HEK293 (cell line): ENCODE results near the gene ANO8.

ENCODE experiments used
- CTCF ChIA-PET: fragments of 350-600 bp; formaldehyde crosslinking; extraction: SDS; loops from one replicate; lab custom pipeline; 2021; ENCODE audit warnings: antibody characterized with exemption; lab: Yijun Ruan, JAX
- POLR2A ChIA-PET: fragments of 300-600 bp; formaldehyde crosslinking; extraction: SDS; loops from one replicate; lab custom pipeline; 2020; ENCODE audit warnings: antibody characterized with exemption, inconsistent platforms; lab: Yijun Ruan, JAX
- H3K27ac ChIP-seq: fragments of 200-500 bp; sonication (Bioruptor generic); 2 replicates; pipeline ENCODE4 v1.5.1; 2014; ENCODE audit warnings: low read depth, low read length, control low read depth, inconsistent platforms; ENCODE audit errors: extremely low read depth
- H3K36me3 ChIP-seq, 2 experiments: fragments of 200-500 bp in 1 of 2; sonication (Bioruptor generic) in 1 of 2; 1 replicate in 1 of 2; 2 replicates in 1 of 2; pipeline ENCODE4 v1.5.1; 2014 to 2017; ENCODE audit warnings: inconsistent platforms in 2 of 2, low read length in 2 of 2; ENCODE audit not compliant: control insufficient read depth in 2 of 2, insufficient read depth in 1 of 2
- H3K4me1 ChIP-seq: fragments of 200-500 bp; sonication (Bioruptor generic); 2 replicates; pipeline ENCODE4 v1.5.1; 2014; ENCODE audit warnings: mild to moderate bottlenecking, low read length, inconsistent platforms; ENCODE audit not compliant: control insufficient read depth, insufficient read depth
- H3K4me3 ChIP-seq: 2 replicates; pipeline ENCODE4 v1.5.1; 2011; ENCODE audit warnings: low read depth, mild to moderate bottlenecking, control low read depth, low read length, moderate library complexity
- H3K9me3 ChIP-seq: fragments of 200-500 bp; sonication (Bioruptor generic); 2 replicates; pipeline ENCODE4 v1.5.1; 2014; ENCODE audit warnings: low read depth, low read length, inconsistent platforms; ENCODE audit not compliant: control insufficient read depth, insufficient read depth
- KLF1 ChIP-seq: fragments of 450-650 bp; formaldehyde crosslinking; IDR thresholded peaks from 2 replicates; pipeline ENCODE4 v1.5.1; 2016; ENCODE audit warnings: missing biosample characterization, missing genetic modification characterization
- KLF10 ChIP-seq: fragments of 450-650 bp; IDR thresholded peaks from 2 replicates; pipeline ENCODE4 v1.5.1; 2018; ENCODE audit warnings: missing biosample characterization, mild to moderate bottlenecking, missing genetic modification characterization
- KLF8 ChIP-seq: fragments of 450-650 bp; formaldehyde crosslinking; IDR thresholded peaks from 2 replicates; pipeline ENCODE4 v1.5.1; 2016; ENCODE audit warnings: missing biosample characterization, missing genetic modification characterization
- PRDM4 ChIP-seq: fragments of 450-650 bp; formaldehyde crosslinking; IDR thresholded peaks from 2 replicates; pipeline ENCODE4 v1.5.1; 2017; ENCODE audit warnings: missing biosample characterization, missing genetic modification characterization
- SETDB1 ChIP-seq: IDR thresholded peaks from one replicate; pipeline ENCODE4 v1.6.1; 2017; ENCODE audit warnings: mild to moderate bottlenecking, low read length, moderate library complexity, mixed read lengths; ENCODE audit not compliant: insufficient read length
- TCF7L2 ChIP-seq: IDR thresholded peaks from 2 replicates; pipeline ENCODE4 v1.6.1; 2011; ENCODE audit warnings: low read depth, mild to moderate bottlenecking, inconsistent platforms, low read length, moderate library complexity, borderline replicate concordance
- WT1 ChIP-seq: fragments of 450-650 bp; formaldehyde crosslinking; IDR thresholded peaks from 2 replicates; pipeline ENCODE4 v1.5.1; 2016; ENCODE audit warnings: missing biosample characterization, missing genetic modification characterization
- ZBTB10 ChIP-seq: fragments of 450-650 bp; formaldehyde crosslinking; IDR thresholded peaks from 2 replicates; pipeline ENCODE4 v1.5.1; 2016; ENCODE audit warnings: missing biosample characterization, missing genetic modification characterization
- ZBTB17 ChIP-seq: fragments of 450-650 bp; formaldehyde crosslinking; IDR thresholded peaks from 2 replicates; pipeline ENCODE4 v1.5.1; 2016; ENCODE audit warnings: missing biosample characterization, missing genetic modification characterization
- ZBTB44 ChIP-seq: fragments of 450-650 bp; IDR thresholded peaks from 2 replicates; pipeline ENCODE4 v1.5.1; 2018; ENCODE audit warnings: missing biosample characterization, mild to moderate bottlenecking, missing genetic modification characterization
- ZNF121 ChIP-seq: fragments of 450-650 bp; formaldehyde crosslinking; IDR thresholded peaks from 2 replicates; pipeline ENCODE4 v1.5.1; 2016; ENCODE audit warnings: missing biosample characterization, missing genetic modification characterization
- ZNF18 ChIP-seq: fragments of 450-650 bp; formaldehyde crosslinking; IDR thresholded peaks from 2 replicates; pipeline ENCODE4 v1.5.1; 2016; ENCODE audit warnings: missing biosample characterization, missing genetic modification characterization
- ZNF292 ChIP-seq: fragments of 450-650 bp; formaldehyde crosslinking; IDR thresholded peaks from 2 replicates; pipeline ENCODE4 v1.5.1; 2016; ENCODE audit warnings: low read depth, missing biosample characterization, missing genetic modification characterization, borderline replicate concordance
- ZNF510 ChIP-seq: fragments of 450-650 bp; formaldehyde crosslinking; IDR thresholded peaks from 2 replicates; pipeline ENCODE4 v1.5.1; 2018; ENCODE audit warnings: mild to moderate bottlenecking, missing genetic modification characterization, missing biosample characterization; ENCODE audit not compliant: insufficient replicate concordance
- ZNF585B ChIP-seq: fragments of 450-650 bp; formaldehyde crosslinking; IDR thresholded peaks from 2 replicates; pipeline ENCODE4 v1.5.1; 2016; ENCODE audit warnings: missing biosample characterization, missing genetic modification characterization
- ZNF621 ChIP-seq: fragments of 450-650 bp; formaldehyde crosslinking; IDR thresholded peaks from 2 replicates; pipeline ENCODE4 v1.5.1; 2017; ENCODE audit warnings: missing biosample characterization, missing genetic modification characterization
- ZNF660 ChIP-seq: fragments of 450-650 bp; IDR thresholded peaks from 2 replicates; pipeline ENCODE4 v1.5.1; 2018; ENCODE audit warnings: missing biosample characterization, mild to moderate bottlenecking, missing genetic modification characterization
- ZNF776 ChIP-seq: fragments of 450-650 bp; formaldehyde crosslinking; IDR thresholded peaks from 2 replicates; pipeline ENCODE4 v1.5.0; 2017; ENCODE audit warnings: missing biosample characterization, missing genetic modification characterization, borderline replicate concordance
- ZNF792 ChIP-seq: fragments of 450-650 bp; formaldehyde crosslinking; IDR thresholded peaks from 2 replicates; pipeline ENCODE4 v1.5.1; 2016; ENCODE audit warnings: missing biosample characterization, missing genetic modification characterization

ANO8 gene

DNA sequence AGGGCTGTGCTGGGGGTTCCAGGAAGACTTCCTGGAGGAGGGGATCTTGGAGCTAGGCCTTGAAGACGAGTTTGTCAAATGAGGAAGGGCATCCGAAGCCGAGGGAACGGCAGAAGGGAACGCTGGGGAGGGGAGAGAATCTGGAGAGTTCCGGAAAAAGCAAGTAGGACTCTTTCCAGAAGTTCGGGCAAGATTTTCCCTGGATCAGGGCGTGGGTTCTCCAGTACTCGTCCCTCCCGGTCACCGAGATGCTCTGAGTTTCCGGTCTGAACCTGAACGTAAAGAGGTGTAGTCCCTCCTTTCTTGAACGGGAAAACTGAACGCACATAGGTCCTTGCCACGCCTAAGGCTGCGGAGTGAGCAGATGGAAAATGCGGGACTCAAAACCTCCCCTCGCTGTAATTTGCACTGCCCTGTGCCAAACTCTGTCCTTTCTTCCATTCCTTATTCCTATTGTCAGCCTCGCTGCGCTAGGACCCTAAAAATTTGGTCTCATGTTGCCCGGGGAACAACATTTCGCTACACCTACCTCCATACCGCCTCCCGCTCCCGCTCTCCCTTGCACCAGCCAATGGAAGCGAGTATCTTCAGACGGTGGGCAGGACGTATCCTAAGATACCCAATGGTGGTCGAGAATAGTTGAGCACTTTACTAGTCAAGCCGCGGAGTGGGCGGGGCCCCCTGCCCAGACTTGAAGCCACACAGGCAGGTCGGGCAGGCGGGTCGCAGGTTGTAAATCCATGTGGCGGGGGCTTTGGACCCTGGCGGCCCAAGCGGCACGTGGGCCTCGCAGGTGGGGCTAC, 2.4 kb upstream of the ANO8 start, which contains the start of gene GTPBP3 (continued):
- TF ChIP-seq ZBTB10 (tag by site-specific recombination) (peak; percentile 64; the same call in 1 of the 2 replicates), ZNF660 (peak; percentile 96; the same call in 1 of the 2 replicates), SETDB1 (peak; percentile 82), WT1 (tag by site-specific recombination) (peak; percentile 85), ZNF621 (no peak), ZNF792 (tag by site-specific recombination) (0 out of 2 replicates have a peak, but pooled peaks have one; percentile 18), ZNF18 (tag by site-specific recombination) (peak; percentile 43; the same call in 1 of the 2 replicates), KLF8 (tag by site-specific recombination) (peak; percentile 100)

DNA sequence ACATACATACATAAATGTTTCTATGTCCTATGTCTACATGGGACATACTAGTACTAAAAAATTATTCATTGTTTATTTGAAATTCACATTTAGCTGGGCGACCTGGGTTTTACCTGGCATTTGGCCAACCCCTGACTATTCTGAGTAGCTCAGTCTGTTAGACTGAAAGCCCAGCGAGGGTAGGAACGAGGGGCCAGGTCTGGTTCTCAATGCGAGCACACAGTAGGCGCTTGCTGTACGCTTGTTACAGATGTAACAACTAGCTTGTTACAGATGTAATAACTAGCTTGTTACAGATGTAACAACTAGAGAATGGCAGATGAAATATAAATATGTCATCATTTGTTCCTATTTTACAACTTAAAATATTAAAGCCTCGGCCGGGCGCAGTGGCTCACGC, 920 bp upstream of the ANO8 start:
- Histone ChIP-seq H3K36me3 (peaks cover 0 to 27% of the 10 kb centered on the region in 2 experiments; a peak in 2 of 3 replicates), H3K4me3 (no peak overlapping the region), H3K9me3 (no peaks in the 10 kb centered on the region), H3K4me1 (peaks cover 8% of the 10 kb centered on the region), H3K27ac (no peak overlapping the region)
- ChIA-PET CTCF (interaction anchor here (0.6 to 1.6 kb wide), 10 partner anchors 23 to 777 kb away, joined by 3 to 6 read pairs (median 3); no protein-coding TSS in a partner anchor), POLR2A (interaction anchor here (1.2 to 7.6 kb wide), 4 partner anchors 18 to 84 kb away, joined by 3 to 64 read pairs (median 6); partner anchors contain the start of genes DDA1 and MVB12A)
- TF ChIP-seq ZNF585B (tag by site-specific recombination) (no peak), ZNF510 (tag by site-specific recombination) (no peak), KLF10 (tag by site-specific recombination) (0 out of 2 replicates have a peak, but pooled peaks have one; percentile 18), TCF7L2 (no peak), ZNF121 (tag by site-specific recombination) (no peak)

DNA sequence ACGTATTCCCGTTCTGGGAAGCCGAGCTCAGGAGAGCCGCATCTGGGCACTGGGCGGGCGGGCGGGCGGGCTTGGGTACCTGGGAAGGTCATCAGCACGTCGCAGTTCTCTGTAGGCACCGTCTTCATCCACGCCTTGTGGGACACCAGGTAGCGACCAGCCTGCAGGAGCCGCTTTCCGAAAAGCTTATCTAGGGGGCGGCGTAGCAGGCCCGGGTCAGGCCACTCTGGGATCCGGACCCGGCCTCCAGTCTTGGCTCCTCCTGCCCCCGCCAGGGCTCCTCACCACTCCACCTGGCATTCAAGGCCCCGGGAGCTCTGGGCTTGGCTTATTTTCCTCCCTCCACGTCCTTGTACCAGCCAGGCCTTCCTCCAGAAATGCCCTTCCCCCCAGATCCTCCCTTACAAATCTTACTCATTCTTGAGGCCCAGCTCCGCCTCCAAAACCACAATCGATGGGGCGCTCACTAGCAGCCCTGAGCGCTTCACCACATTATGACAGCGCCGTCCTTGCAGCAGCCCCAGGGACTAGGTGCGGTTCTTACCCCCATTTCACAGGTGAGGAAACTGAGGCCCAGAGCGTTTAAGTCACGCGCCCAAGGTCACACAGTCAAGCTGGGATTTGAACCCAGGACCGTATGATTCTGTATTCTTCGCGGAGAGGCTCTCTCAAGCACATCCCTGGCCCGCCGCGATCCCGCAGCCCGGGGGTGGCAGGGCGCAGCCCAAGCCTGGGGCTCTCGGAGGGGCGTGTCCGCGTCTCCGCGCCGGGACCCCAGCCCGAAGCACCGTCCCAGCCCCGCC, 843 bp downstream of the ANO8 start:
- POLR2A ChIA-PET: interaction anchor here (0.6 to 7.6 kb wide), 11 partner anchors 9 to 202 kb away, joined by 3 to 64 read pairs (median 8); partner anchors contain the start of genes ABHD8, BABAM1, DDA1 and MRPL34
- H3K9me3 ChIP-seq: no peaks in the 10 kb centered on the region
- H3K36me3 ChIP-seq: peaks cover 0 to 24% of the 10 kb centered on the region in 2 experiments; a peak in 2 of 3 replicates
- CTCF ChIA-PET: interaction anchor here (0.6 to 2.4 kb wide), 12 partner anchors 13 to 999 kb away, joined by 3 to 9 read pairs (median 4); partner anchors contain the start of gene MRPL34
- H3K4me1 ChIP-seq: peaks cover 8% of the 10 kb centered on the region
- H3K4me3 ChIP-seq: peak overlapping the region; percentile 72
- H3K27ac ChIP-seq: peak overlapping the region; percentile 57; the same call in 1 of the 2 replicates
- TF ChIP-seq ZNF292 (tag by site-specific recombination): no peak
- TF ChIP-seq ZNF776 (tag by site-specific recombination): no peak
- TF ChIP-seq PRDM4 (tag by site-specific recombination): no peak
- peak; percentile 87 for TF ChIP-seq ZBTB17 (tag by site-specific recombination)
- TF ChIP-seq KLF8 (tag by site-specific recombination): peak; percentile 95
- 0 out of 2 replicates have a peak, but pooled peaks have one; percentile 43 for TF ChIP-seq KLF1 (tag by site-specific recombination)
- 0 out of 2 replicates have a peak, but pooled peaks have one; percentile 16 for TF ChIP-seq ZBTB44 (tag by site-specific recombination)
